Measurements from ENCODE around the gene CTNNAL1. TPM values are rescaled to one million over a fixed set of nuclear protein-coding genes. Genes with fewer than 3 reads are reported as not detected.

CTNNAL1 gene
- total and polyA plus RNA-seq, 9 of the 15 experiments (the other 6 are each of a cell fraction or from before 2014, with no cell fraction given): 23.2 to 78.0 (median 46.7) TPM

GRCh38 chr9:109003116-109003515 is 10.2 kb downstream of the CTNNAL1 start:
- Histone ChIP-seq H4K20me1 (replicated peaks; ENCODE audit: control insufficient read depth, insufficient read depth, low read length) (no peaks in the 10 kb centered on the region), H3K79me2 (ENCODE audit: control insufficient read depth, insufficient read depth, low read length) (peaks cover 43% of the 10 kb centered on the region), H3K4me2 (ENCODE audit: insufficient read depth, low read length) (no peak overlapping the region), H3K36me3 (ENCODE audit: control insufficient read depth, insufficient read depth, low read length) (peaks cover 3% of the 10 kb centered on the region; the same call in 1 of the 3 replicates), H3K27me3 (ENCODE audit: control insufficient read depth in 2 of 2, insufficient read depth in 2 of 2, low read length in 2 of 2) (no peaks in the 10 kb centered on the region), H3K4me1 (replicated peaks in 1 of 2; ENCODE audit: control insufficient read depth in 2 of 2, insufficient read depth in 2 of 2, low read length in 2 of 2) (peaks cover 0 to 6% of the 10 kb centered on the region in 2 experiments; a peak in 1 of 5 replicates), H3K4me3 (no peak overlapping the region), H3K9me3 (replicated peaks; ENCODE audit: control insufficient read depth, insufficient read depth, low read depth, low read length) (no peaks in the 10 kb centered on the region; the same call in 1 of the 2 replicates), H3K9me1 (ENCODE audit: control insufficient read depth, insufficient read depth, low read length) (no peaks in the 10 kb centered on the region), H3K27ac (ENCODE audit: extremely low read depth, low read depth, low read length) (no peak overlapping the region), H2AFZ (ENCODE audit: low read depth, low read length) (no peak overlapping the region), H3K9ac (ENCODE audit: insufficient read depth in 1 of 2, low read depth in 2 of 2, low read length in 2 of 2) (no peak overlapping the region)
- FAIRE-seq: no peak
- in situ Hi-C loops (cut with MboI): no loop called here
- no peak for DNase-seq (ENCODE audit: extremely low read depth in 1 of 4, low spot score in 3 of 4)
- ATAC-seq: no peak
- WGBS (ENCODE audit: insufficient coverage, low coverage, missing lambda C conversion rate): 86% methylated on average over 2 of the region's 2 CpGs
- CTCF ChIA-PET (ENCODE audit: low intra/inter-chr PET ratio): no interaction called here
- TF ChIP-seq SAFB (IDR thresholded peaks at IDR 0.05; ENCODE audit: borderline replicate concordance, low read depth, low read length): no peak
- TF ChIP-seq RBM25 (IDR thresholded peaks at IDR 0.05; ENCODE audit: low read depth, low read length, severe bottlenecking): peak; percentile 79
- POLR2A ChIA-PET: no interaction called here
- intact Hi-C loops (cut with micrococcal nuclease): no loop called here
- BruUV-seq (replicated peaks): no TSS peak

GRCh38 chr9:109002141-109002540 is 11.2 kb downstream of the CTNNAL1 start:
- Histone ChIP-seq H3K4me2 (ENCODE audit: insufficient read depth, low read length) (no peak overlapping the region), H3K27ac (ENCODE audit: extremely low read depth, low read depth, low read length) (no peak overlapping the region), H3K4me1 (replicated peaks in 1 of 2; ENCODE audit: control insufficient read depth in 2 of 2, insufficient read depth in 2 of 2, low read length in 2 of 2) (peaks cover 0 to under 1% of the 10 kb centered on the region in 2 experiments; a peak in 1 of 5 replicates), H3K36me3 (ENCODE audit: control insufficient read depth, insufficient read depth, low read length) (peaks cover 8% of the 10 kb centered on the region; the same call in 1 of the 3 replicates), H3K79me2 (ENCODE audit: control insufficient read depth, insufficient read depth, low read length) (peaks cover 43% of the 10 kb centered on the region), H3K4me3 (no peak overlapping the region), H2AFZ (ENCODE audit: low read depth, low read length) (no peak overlapping the region), H3K9ac (ENCODE audit: insufficient read depth in 1 of 2, low read depth in 2 of 2, low read length in 2 of 2) (no peak overlapping the region), H3K9me1 (ENCODE audit: control insufficient read depth, insufficient read depth, low read length) (no peaks in the 10 kb centered on the region), H3K9me3 (replicated peaks; ENCODE audit: control insufficient read depth, insufficient read depth, low read depth, low read length) (no peaks in the 10 kb centered on the region; the same call in 1 of the 2 replicates), H4K20me1 (replicated peaks; ENCODE audit: control insufficient read depth, insufficient read depth, low read length) (no peaks in the 10 kb centered on the region), H3K27me3 (ENCODE audit: control insufficient read depth in 2 of 2, insufficient read depth in 2 of 2, low read length in 2 of 2) (no peaks in the 10 kb centered on the region)
- ATAC-seq (no peak), DNase-seq (ENCODE audit: extremely low read depth in 1 of 4, low spot score in 3 of 4) (no peak), FAIRE-seq (no peak)
- intact Hi-C loops (cut with micrococcal nuclease): no loop called here
- 94% methylated on average over 4 of the region's 4 CpGs for WGBS (ENCODE audit: insufficient coverage, low coverage, missing lambda C conversion rate)
- POLR2A ChIA-PET: no interaction called here
- TF ChIP-seq ZNF583 (CRISPR knock-in tag; IDR thresholded peaks at IDR 0.05) (no peak), HDAC3 (IDR thresholded peaks at IDR 0.05; ENCODE audit: borderline replicate concordance, partially characterized antibody) (no peak), TEAD1 (CRISPR knock-in tag; IDR thresholded peaks at IDR 0.05) (no peak), E2F6 (IDR thresholded peaks at IDR 0.05; ENCODE audit: borderline replicate concordance in 1 of 2, extremely low read depth in 1 of 2, insufficient read depth in 1 of 2, insufficient read length in 1 of 2, low read depth in 1 of 2, low read length in 1 of 2, poor library complexity in 1 of 2, severe bottlenecking in 1 of 2) (no peak), YY1 (IDR thresholded peaks at IDR 0.05; ENCODE audit: borderline replicate concordance in 1 of 3, control insufficient read depth in 1 of 3, extremely low read depth in 1 of 3, insufficient read depth in 3 of 3, insufficient read length in 1 of 3, insufficient replicate concordance in 2 of 3, low read depth in 1 of 3, low read length in 2 of 3) (no peak)
- in situ Hi-C loops (cut with MboI): no loop called here
- no TSS peak for BruUV-seq (replicated peaks)
- CTCF ChIA-PET (ENCODE audit: low intra/inter-chr PET ratio): no interaction called here
